Endothelial cell of umbilical vein (primary cell): ENCODE measurements around the gene VGLL4.

Source experiments
- CTCF ChIP-seq, 2 donors: IDR thresholded peaks; 1 replicate in 1 of 2; 2 replicates in 1 of 2; pipeline ENCODE4 v1.5.1; 2011; ENCODE audit warnings: low read length in 2 of 2, mild to moderate bottlenecking in 2 of 2, moderate library complexity in 2 of 2, control low read depth in 1 of 2, inconsistent platforms in 1 of 2, low read depth in 1 of 2; ENCODE audit not compliant: insufficient read depth in 1 of 2; ENCODE audit errors: extremely low read depth in 1 of 2
- MAX ChIP-seq: IDR thresholded peaks from 2 replicates; pipeline ENCODE4 v1.6.1; 2011; ENCODE audit not compliant: insufficient read depth, insufficient read length
- POLR2A ChIP-seq: IDR thresholded peaks from 2 replicates; pipeline ENCODE4 v1.6.1; 2012; ENCODE audit warnings: low read depth, mild to moderate bottlenecking, control low read depth, low read length
- POLR2AphosphoS5 ChIP-seq: IDR thresholded peaks from 2 replicates; pipeline ENCODE4 v1.6.1; 2012; ENCODE audit warnings: low read depth, mild to moderate bottlenecking, control low read depth, low read length, moderate library complexity; ENCODE audit not compliant: insufficient read depth

GRCh38 chr3:11648735-11649134, 5.0 kb upstream of the VGLL4 start:
- TF ChIP-seq MAX (no peak), CTCF (IDR thresholded peaks at IDR 0.05; ENCODE audit: extremely low read depth in 1 of 2, insufficient read depth in 1 of 2, low read depth in 1 of 2, low read length in 2 of 2) (no peak), POLR2AphosphoS5 (no peak), POLR2A (no peak)
